Bone marrow (tissue), 2 donors: ENCODE data around the gene TGFA.

Experiments used
- DNase-seq, 2 donors: peaks; one replicate each; lab custom pipeline; 2025; lab: John Stamatoyannopoulos, UW

Gene TGFA

DNA sequence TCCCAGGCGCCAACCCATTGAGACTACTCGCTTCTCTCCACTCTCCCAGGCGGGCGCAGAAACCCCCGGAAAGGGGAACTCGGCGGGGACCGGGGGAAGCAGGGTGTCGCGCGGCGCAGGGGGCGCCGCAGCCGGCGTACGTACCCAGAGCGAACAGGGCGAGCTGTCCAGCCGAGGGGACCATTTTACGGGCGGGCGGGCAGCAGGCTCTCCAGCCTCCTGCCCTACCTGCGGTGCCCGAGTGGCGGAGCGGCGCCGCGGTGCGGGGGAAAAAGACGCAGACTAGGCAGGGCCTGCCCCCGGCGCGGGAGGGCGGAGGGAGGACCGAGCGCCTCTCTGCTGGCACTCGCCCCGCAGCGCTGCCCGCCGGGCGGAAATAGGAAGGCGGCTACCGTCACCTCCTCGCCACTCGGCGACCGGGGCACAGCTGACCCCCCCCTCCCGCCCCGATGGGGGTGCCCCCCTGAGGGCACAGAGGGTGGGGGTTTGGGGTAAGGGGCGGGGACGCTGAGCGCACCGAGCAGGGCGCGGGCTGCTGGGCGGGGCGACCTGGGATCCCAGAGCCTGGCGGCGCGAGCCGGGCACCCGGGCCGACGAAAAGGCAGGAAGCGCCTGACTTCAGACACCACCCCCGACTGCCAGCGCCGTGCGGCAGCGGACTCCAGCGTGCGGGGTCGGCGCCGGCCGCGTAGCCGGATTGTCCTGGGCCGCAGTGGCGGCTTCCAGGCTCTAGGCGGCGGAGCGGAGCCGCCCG lies at the start of gene TGFA:
Gene TGFA (minus strand): TSS at position 243 of the 754 bp plus-strand sequence. CDS start 59 bp downstream, at position 184.
- peak; percentile 21 to 88 for DNase-seq

DNA sequence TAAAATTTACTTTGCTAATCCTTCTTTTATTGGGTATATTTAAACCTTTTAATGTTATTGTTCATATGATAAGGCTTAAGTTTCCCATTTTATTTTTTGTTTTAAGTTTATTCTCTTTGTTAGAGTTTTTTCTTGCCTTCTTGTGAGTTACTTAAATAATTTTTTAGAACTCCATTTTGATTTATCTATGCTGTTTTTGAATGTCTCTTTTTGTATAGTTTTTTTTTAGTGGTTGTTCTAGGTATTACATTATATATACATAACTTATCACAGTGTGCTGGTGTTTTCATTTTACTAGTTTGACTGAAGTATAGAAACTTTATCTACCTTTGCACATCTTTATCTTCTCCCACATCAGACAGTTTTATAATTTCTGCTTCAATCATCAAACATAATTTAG lies 49.4 kb upstream of the TGFA start:
- DNase-seq: no peak

DNA sequence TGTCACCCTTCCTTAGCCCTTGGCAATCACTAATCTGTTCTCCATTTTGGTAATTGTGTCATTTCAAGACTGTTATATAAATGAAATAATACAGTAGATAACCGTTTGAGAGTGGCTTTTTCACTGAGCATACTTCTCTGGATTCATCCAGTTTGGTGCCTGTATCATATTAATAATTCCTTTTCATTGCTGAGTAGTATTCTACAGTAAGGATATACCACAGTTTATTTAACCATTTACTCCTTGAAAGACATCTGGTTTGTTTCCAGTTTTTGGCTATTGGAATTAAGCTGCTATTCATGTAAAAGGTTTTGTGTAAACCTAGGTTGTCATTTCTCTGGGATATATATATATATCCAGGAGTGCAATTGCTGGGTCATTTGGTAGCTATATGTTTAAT lies 44.6 kb upstream of the TGFA start:
- DNase-seq: no peak

DNA sequence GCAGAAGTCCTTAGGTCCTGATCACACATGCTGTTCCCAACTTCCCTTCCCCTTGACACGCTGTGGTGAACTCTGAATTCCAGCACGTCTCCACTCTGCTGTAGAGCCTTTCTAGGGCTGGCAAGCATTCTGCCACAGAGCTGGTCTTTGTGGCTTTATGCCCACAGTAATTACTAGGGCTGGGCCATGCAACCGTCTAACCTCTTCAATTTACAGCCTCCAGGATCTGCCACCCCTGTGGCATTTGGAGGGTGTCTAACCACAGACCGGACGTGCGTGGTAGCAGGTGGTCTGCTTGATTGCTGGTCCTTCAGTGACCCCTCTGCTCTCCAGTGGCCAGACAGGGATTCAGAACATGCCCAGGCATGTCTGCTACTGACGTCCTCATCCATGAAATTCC lies 43.1 kb upstream of the TGFA start:
- DNase-seq: no peak

DNA sequence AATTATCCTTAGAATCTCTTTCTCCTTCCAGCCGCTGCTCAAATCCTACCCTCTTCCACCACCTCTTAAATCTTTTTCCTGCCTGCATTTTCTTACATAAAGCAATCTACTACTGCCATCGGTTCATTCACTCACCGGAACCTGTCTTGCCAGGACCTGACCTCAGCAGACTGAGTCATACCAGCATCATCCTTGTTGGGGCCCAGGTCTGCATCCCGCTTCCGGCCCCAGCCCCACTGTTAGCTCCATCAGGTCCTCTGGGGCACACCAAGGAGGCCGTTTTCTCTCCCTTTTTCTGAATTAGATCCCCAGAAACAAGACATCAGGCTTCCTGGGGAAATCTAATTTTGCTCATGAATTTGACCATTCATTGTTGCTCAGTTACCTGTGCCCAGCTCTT lies 42.7 kb upstream of the TGFA start:
- no peak for DNase-seq

DNA sequence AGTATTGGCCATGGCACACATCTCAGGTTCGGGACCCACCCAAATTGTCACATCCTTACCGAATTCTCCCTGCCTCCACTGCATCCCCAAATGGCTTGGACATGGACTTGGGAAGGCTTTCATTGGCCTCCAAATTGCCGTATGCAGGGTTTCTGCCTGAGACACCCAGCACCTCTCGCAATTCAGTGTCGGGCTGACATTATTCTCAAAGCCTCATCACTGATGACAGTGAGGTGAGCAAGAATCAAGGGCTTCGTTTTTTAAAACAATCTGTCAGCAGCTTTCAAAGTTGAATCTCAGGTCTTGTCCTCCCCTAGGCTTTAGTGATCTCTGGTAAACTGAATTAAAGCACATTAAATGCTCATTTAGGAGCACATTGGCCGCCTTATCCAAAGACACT lies 29.5 kb upstream of the TGFA start:
- DNase-seq: no peak

DNA sequence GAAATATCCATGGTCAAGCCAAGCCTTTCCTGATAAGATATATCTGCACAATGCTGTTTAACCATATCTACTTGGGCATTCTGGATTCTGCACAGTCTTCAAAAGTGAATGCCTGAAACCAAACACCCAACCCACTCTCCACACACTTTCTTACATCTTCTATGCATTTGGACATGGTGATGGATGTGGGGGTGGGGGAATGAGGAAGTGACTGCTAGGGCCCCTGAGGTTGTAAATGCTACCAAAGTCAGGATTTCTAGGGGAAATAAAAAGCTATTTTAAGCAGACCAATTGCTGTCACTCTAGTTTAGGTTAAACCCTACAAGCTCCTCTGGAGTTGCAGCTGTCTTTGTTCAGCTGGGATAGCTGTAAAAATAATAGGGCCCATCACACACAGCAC lies 26.7 kb upstream of the TGFA start:
- DNase-seq: no peak

DNA sequence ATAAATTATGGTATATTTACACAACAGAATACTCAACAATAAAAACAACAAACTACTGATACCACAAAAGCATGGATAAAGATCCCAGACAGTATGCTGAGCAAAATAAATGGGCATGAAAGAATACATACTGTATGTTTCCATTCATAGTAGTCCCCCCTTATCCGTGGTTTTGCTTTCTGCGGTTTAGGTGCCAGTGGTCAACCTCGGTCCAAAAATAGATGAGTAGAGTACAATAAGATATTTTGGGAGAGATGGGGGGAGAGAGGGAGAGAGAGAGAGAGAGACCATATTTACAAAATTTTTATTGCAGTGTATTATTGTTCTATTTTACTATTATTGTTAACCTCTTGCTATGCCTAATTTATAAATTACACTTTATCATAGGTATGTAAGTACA lies 21.0 kb upstream of the TGFA start:
- DNase-seq: no peak

DNA sequence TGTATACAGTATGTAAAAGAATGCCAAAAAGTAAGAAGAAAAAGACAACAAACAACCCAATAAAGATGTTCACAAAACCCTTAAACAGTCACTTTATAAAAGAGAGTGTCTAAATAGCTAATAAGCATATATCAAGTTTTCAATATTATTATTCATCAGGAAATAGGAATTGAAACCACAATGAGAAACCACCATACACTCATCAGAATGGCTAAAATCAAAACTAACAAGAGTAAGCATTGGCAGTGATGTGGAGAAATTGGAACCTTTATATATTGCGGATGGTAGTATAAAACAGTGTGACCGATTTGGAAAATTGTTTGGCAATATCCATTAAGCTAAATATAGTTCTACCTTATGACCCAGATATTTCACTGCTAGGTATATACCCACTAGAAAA lies 20.5 kb upstream of the TGFA start:
- no peak for DNase-seq

DNA sequence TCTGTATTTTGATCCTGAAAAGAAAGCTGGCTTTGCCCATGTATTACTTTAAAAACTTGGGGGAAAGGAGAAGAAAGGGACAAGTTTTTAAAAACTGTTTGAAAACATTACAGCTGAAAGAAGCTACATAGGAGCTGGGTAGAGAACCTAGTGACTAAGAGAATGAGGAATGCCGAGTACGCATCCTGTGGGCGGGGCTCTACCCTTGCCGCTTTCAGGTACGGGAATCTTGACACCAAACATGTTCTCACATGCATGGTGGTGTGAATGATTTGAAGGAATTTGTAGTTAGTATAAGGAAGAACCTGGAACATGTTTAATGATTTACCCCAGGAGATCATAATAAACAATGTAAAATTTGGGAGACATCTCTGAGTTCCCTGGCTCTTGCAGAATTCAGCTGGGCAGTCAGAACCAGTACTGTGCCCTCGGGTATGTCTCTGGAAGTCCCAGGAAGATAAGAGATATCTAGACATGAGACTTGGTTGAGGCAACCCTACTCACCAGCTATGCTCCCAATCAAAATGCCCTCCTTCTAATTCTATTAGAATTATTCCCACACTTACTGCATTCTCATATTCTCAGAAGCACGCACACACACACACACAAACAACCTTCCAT lies 16.5 kb upstream of the TGFA start:
- no peak for DNase-seq

DNA sequence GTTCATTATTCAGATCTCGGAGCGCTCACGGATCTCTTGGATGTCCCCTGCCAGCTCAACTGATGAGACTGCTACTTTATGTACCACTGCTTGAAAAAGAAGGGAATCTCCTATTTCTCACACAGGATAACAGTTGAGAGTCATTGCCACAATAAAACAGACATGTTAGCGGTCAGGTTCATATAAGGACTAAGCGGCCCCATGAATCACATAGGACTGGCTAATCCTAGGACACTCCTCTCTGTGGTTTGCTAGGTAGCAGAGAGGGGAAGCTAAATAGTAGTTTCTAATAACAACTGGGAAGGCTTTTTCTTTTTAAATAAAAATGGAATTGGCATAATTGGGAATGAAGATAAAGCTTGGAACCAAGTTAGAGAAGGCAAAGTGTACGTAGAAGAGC lies 15.9 kb upstream of the TGFA start:
- no peak for DNase-seq

DNA sequence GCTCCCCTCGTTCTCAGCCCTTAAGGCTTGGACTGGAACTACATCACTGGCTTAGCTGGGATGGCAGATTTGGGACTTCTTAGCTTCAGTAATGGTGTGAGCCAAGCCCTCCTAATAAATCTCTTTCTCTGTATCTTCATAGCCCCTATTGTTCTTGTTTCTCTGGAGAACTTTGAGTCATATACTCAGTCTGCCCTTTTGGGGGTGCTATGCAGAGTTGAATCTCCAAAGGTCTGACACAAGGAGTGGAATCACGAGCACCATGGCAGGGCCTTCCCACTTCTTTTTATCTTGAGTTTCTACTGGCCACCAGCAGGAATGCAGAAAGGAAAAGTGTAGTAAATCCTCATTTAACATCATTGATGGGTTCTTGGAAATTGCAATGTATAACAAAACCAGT lies 13.3 kb upstream of the TGFA start:
- DNase-seq: no peak

DNA sequence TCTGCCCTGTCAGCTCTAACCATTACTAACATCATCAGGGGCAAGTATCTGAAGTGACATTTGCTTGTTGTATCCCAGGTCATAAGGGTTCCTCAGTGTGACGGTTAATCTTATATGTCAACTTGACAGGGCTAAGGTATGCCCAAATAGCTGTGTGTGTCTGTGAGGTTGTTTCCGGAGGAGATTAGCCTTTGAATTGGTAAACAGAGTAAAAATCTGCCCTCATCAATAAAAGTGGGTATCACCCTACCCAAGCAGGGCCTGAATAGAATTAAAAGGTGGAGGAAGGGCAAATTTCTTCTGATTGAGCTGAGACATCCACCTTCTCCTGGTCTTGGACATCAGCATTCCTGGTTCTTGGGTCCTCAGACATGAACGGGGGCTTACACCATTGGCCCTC lies 12.8 kb upstream of the TGFA start:
- DNase-seq: no peak

DNA sequence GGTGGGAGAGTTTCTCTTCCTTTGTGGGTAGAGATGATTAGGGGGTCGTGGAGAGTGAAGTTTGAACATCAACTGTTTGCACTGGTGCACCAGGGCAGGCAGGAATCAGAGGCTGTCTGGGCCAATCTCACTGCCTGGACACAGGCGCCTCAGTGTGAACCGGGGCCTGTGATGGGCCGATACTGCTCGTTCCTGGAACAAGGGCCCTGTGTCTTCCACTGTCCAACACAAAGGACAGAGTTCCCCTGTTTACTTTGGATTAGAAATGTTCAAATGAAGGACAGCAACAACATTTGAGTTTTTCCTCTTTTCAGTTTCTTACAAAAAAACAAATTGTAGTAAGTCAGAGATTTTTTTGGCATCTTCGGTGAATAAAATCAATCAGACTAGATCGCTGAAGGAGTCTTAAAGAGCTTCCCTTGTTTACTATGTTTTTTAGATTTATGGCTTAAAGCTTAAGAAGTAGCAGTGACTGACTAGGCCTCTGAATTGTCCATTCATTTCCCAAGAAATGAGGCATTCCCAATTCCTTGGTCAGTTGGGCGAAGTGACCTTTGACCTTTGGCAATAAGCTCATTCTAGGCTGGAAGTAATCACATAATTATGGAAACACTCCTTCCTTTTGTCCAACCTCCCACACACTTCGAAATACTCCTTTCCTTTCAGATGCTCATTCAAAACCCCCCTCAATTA lies 11.6 kb upstream of the TGFA start:
- DNase-seq: no peak

DNA sequence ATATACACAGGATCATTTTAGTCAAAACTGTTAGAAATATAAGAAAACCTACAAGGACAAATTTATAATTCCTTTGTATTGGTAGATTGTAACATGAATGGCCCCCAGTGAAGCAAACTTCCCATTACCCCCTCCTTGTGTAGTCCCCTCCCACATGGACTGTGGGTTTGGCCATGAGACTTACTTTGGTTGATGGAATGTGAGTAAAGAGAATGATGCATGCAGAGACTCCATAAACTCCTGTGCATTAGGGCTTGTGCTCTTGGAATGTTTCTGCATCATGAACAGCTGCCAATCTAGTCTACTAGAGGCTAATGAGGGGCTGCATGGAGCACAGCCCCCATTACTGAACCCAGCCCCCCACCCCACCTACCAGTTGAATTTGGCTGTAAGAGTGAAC lies 8.3 kb upstream of the TGFA start:
- no peak for DNase-seq

DNA sequence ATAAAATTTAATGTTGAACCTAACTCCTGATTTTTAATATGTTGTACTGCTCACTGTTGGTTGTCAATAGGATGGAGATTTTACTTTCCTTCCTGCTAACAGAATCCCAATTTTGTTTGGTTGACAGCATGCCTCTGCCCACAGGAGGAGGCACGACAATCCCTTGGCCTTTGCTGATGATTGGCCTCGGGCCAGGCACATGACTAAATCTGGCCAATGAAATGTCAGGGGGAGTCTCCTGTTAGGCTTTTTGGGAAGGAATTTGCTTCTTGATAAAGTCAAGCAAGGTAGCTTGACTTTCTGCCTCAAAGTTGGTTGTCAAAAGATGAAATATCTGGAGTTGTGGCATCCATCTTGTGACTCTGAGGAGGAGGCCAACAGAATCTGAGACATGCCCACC lies 6.8 kb upstream of the TGFA start:
- no peak for DNase-seq

DNA sequence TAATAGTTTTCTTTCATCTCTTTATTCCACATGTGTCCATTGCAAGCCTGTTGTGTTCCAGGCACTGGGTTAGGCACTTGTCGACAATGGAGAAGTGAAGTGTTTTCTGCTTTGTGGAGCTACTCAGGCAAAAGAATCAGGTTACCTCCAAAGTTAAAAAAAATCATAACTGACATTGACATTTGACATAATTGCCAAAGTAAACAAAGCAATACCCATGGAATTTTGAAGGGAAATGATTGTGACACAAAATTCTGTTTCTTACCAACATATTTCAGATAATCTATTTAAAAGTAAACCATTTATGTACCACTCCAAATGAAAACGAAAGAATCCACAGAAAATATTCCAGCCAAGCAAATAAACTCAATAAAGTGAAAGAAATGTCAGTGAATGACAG lies 6.4 kb upstream of the TGFA start:
- no peak for DNase-seq

DNA sequence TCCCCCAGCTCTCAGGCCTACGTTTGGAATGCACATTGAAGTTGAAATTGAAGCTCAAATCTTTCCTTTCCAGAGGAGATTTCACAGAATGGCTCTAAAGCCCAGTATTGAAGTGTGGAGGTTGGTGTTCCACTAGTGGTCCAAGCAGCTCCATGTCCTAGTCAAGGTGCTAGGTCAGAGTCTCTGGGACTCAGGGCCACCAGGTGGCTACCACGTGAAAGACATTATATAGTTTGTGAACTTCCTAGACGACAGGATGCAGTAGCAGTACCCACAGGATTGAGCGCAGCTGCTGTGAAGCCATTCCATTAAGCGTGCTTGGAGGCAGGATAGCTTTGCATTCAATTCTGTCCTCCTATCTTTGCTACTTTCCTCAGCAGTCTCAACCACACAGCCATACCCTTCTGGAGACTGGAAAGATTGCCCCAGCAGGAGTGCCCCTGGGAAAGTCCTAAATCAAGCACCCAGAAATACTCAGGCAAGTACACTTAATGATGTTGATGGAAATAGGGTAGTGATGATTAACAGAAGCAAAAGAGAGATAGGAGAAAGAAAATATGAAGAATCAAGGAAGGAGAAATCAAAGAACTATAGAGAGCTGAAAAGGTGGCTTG lies 4.7 kb upstream of the TGFA start:
- DNase-seq: no peak

DNA sequence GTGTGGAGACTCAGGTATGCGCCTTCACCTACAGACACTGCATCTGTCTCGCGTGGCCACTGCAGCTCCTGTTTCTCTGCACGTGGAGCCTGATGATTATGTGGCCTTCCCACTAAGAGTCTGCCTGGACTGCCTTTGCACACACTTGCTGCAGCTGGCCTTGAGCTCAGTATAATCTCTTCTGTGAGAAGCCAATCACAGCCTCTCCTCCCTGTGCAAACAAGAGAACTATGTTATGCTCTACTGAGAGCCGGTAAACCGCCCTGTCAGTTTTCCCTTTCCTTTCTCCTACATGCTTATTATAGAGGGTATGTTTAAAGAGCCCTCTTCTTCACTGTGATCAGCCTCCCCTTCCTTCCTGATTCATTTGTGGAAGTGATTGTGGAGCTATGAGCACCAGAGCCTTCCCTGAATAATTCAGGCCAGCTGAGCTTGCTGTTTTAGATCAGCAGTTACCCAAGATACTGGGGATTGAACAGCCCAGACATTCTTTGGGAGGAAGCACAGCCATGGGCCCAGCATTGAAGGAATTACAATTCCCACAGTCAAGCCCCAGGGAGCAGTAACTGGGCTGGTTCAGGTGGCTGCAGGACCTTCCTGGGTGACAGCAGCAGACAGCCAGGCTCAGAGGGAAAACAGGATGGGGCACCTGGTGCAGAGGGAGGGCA lies 3.7 kb upstream of the TGFA start:
- no peak for DNase-seq

DNA sequence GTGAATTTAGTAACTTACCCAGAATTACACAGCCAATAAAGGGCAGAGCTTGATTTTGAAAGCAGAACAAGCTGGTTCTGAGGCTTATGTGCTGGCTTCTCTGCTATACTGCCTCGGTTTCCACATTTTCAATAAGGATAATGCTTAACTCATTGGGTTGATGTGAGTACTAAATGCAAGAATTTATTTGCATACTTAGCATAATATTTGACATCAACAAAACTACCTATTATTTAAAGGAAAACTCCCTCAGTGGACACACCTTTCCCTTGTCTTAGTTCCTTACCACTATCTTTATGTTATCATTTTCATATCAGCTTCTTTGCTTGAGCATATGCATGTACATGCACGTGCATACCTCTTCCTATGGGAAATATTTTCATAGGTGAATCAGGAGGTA lies 3.0 kb upstream of the TGFA start:
- DNase-seq: no peak

DNA sequence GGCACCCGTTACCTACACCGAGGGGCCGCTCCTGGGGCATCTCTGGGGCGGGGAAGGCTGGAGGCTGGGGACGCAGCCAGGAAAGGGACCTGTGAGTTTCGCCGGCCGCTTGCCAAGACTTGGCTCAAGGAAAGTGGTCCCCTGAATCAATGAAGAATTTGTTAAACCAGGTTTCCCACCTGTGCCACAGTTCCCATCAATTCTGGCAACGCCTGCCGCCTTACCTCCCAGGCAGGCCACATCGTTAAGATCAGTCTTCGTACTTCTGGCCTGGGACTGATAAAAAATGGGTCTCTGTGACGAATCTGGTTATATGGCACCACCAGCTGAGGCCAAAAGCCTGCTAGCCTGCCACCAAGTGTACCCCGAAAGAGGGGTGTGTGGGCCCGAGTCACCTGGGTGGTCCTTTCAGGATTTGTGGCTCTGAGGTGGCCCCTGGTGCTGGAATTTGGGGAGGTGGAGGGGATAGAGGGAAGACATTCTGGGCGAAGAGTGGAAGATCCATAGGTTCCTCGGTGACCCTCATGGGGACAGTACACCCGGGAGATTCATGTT lies 789 bp upstream of the TGFA start:
- DNase-seq: no peak

DNA sequence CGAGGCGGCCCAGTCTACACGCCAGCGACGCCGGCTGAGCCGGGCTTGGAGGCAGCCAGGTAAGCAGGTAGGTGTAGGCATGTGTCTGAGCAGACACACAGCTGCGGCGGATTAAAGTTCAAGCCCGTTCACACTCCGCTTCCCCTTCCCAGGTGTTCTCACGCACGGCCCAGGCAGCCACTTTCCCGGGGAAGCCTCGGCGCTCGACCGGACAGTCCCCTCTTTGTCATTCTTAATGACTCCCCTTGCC lies 367 bp downstream of the TGFA start:
- no peak for DNase-seq
